ENCODE measurements around the gene ZFAND3. TPM values are rescaled to one million over a fixed set of nuclear protein-coding genes. Genes with fewer than 3 reads are reported as not detected.

ZFAND3 gene
- polyA plus RNA-seq, 1 of the 3 experiments (the other 2 are of a cell fraction), result 16.7 TPM

DNA sequence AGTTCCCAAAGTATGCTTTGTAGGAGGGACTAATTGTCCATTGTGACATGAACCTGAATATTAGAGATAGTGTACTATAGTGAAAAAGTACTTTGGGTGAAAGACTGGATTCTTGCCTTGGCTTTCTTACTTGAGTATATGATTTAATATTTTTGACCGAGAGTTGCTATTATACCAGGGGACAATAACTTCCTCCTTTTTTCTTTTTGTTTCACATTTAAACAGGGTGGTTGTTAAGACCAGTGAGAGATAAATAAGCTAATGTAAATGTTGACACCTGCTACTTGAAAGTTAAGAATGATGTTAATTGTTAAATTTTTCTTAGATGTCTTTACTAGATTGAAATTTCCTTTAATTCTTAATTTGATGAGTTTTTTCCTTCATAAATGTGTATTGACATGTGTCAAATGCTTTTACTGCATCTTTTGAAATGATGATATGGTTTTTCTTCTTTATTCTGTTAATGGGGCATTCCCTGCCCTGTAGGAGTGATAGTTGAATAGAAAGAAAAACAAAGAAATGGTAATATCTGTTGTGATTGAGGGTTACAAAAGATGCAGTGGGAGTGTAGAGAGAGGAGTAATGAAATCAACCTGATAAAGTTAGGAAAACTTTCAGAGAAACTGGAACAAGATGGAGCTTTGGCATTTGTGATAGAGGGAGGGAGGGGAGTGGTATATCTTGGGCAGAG, 48.4 kb downstream of the ZFAND3 start:
- Histone ChIP-seq H3K9me2 (no peaks in the 10 kb centered on the region), H3K79me2 (ENCODE audit: insufficient read depth) (peaks cover 100% of the 10 kb centered on the region), H3K4me2 (peak overlapping the region; percentile 10; the same call in 1 of the 2 replicates), H3K9ac (no peak overlapping the region), H3K27ac (ENCODE audit: low read depth in 2 of 2, low read length in 1 of 2) (peak overlapping the region in 1 of 2 experiments; percentile 25; a peak in 2 of 4 replicates), H3K4me1 (ENCODE audit: control insufficient read depth in 1 of 2, insufficient read depth in 2 of 2, low read depth in 1 of 2, low read length in 1 of 2) (peaks cover 10% of the 10 kb centered on the region in 2 experiments; a peak in 3 of 4 replicates), H2AFZ (ENCODE audit: low read depth) (no peak overlapping the region), H3K36me3 (replicated peaks in 1 of 2; ENCODE audit: control insufficient read depth in 1 of 2, insufficient read depth in 2 of 2, low read length in 1 of 2) (peaks cover 3 to 13% of the 10 kb centered on the region in 2 experiments), H3K4me3 (ENCODE audit: low read depth in 2 of 2, low read length in 1 of 2) (no peak overlapping the region), H3F3A (replicated peaks; ENCODE audit: insufficient read depth) (peaks cover 7% of the 10 kb centered on the region), H3K27me3 (ENCODE audit: insufficient read depth) (no peaks in the 10 kb centered on the region), H4K20me1 (ENCODE audit: insufficient read depth) (peaks cover 100% of the 10 kb centered on the region), H3K9me3 (peaks cover 4% of the 10 kb centered on the region; the same call in 1 of the 2 replicates)
- TF ChIP-seq MEF2A (IDR thresholded peaks at IDR 0.05; ENCODE audit: borderline replicate concordance, low read depth) (no peak), TCF12 (IDR thresholded peaks at IDR 0.05) (no peak), PBX3 (IDR thresholded peaks at IDR 0.05) (no peak), TAF1 (IDR thresholded peaks at IDR 0.05; ENCODE audit: borderline replicate concordance, low read depth, low read length) (no peak), RAD21 (IDR thresholded peaks at IDR 0.05; ENCODE audit: low read length) (no peak), GATA2 (CRISPR knock-in tag; IDR thresholded peaks at IDR 0.05) (no peak), IRF3 (IDR thresholded peaks at IDR 0.05; ENCODE audit: low read depth, low read length) (no peak), CHD2 (IDR thresholded peaks at IDR 0.05; ENCODE audit: low read length, partially characterized antibody) (no peak)
- 95% methylated on average over 1 of the region's 1 CpG for WGBS (ENCODE audit: low lambda C conversion rate)
- DNase-seq, result no peak
- ChIA-PET POLR2A (no interaction called here), CTCF (interaction anchor here (0.8 to 1.0 kb wide), 2 partner anchors 10 to 77 kb away, joined by 3 read pairs; no protein-coding TSS in a partner anchor)

- Histone ChIP-seq H3K4me2 (peak overlapping the region; percentile 10), H3K79me2 (ENCODE audit: insufficient read depth) (peaks cover 100% of the 10 kb centered on the region), H3F3A (replicated peaks; ENCODE audit: insufficient read depth) (peaks cover 7% of the 10 kb centered on the region), H3K9ac (no peak overlapping the region), H3K9me2 (no peaks in the 10 kb centered on the region), H3K27ac (ENCODE audit: low read depth in 2 of 2, low read length in 1 of 2) (peak overlapping the region in 1 of 2 experiments; percentile 25; a peak in 2 of 4 replicates), H3K36me3 (replicated peaks in 1 of 2; ENCODE audit: control insufficient read depth in 1 of 2, insufficient read depth in 2 of 2, low read length in 1 of 2) (peaks cover 0 to 11% of the 10 kb centered on the region in 2 experiments), H2AFZ (ENCODE audit: low read depth) (no peak overlapping the region), H4K20me1 (ENCODE audit: insufficient read depth) (peaks cover 100% of the 10 kb centered on the region), H3K27me3 (ENCODE audit: insufficient read depth) (no peaks in the 10 kb centered on the region), H3K9me3 (peaks cover 4% of the 10 kb centered on the region; the same call in 1 of the 2 replicates), H3K4me3 (ENCODE audit: low read depth in 2 of 2, low read length in 1 of 2) (no peak overlapping the region), H3K4me1 (ENCODE audit: control insufficient read depth in 1 of 2, insufficient read depth in 2 of 2, low read depth in 1 of 2, low read length in 1 of 2) (peaks cover 4 to 5% of the 10 kb centered on the region in 2 experiments; a peak in 3 of 4 replicates)
- TF ChIP-seq FOSL2 (IDR thresholded peaks at IDR 0.05; ENCODE audit: borderline replicate concordance, low read depth) (peak; percentile 16; the same call in 1 of the 2 replicates), NFIC (IDR thresholded peaks at IDR 0.05; ENCODE audit: borderline replicate concordance) (no peak), EP300 (IDR thresholded peaks at IDR 0.05; ENCODE audit: borderline replicate concordance in 1 of 2, low read depth in 1 of 2, low read length in 1 of 2) (no peak), EZH2phosphoT487 (IDR thresholded peaks at IDR 0.05; ENCODE audit: borderline replicate concordance, low read depth) (no peak), USF2 (IDR thresholded peaks at IDR 0.05; ENCODE audit: borderline replicate concordance, low read depth, low read length) (no peak), SIN3A (IDR thresholded peaks at IDR 0.05; ENCODE audit: borderline replicate concordance, low read depth, low read length) (no peak)
- TF ChIP-seq, protein P1, sequence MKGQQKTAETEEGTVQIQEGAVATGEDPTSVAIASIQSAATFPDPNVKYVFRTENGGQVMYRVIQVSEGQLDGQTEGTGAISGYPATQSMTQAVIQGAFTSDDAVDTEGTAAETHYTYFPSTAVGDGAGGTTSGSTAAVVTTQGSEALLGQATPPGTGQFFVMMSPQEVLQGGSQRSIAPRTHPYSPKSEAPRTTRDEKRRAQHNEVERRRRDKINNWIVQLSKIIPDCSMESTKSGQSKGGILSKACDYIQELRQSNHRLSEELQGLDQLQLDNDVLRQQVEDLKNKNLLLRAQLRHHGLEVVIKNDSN (IDR thresholded peaks at IDR 0.05; ENCODE audit: borderline replicate concordance, low read depth), result no peak
- CTCF ChIA-PET, result no interaction called here
- POLR2A ChIA-PET, result no interaction called here
- WGBS (ENCODE audit: low lambda C conversion rate), result 95% methylated on average over 4 of the region's 4 CpGs
- no peak for DNase-seq
These were observed 48.9 kb downstream of the ZFAND3 start for GRCh38 chr6:37868447-37868825.

Data from SK-N-SH (cell line).